ENCODE results near the gene PAX9. TPM values are rescaled to one million over a fixed set of nuclear protein-coding genes. Genes with fewer than 3 reads are reported as not detected.

PAX9 gene
- total RNA-seq, 2 donors from 2014 or later, result 0.25 to 0.77 TPM

- Histone ChIP-seq H3K27ac (no peak overlapping the region), H3K4me1 (peaks cover 11% of the 10 kb centered on the region), H3K27me3 (peaks cover 63% of the 10 kb centered on the region), H3K36me3 (no peaks in the 10 kb centered on the region), H3K4me3 (no peak overlapping the region), H3K9ac (ENCODE audit: low read depth in 2 of 2, low read length in 2 of 2) (no peak overlapping the region), H3K9me3 (no peaks in the 10 kb centered on the region)
- DNase-seq, result no peak
- intact Hi-C loops (cut with DNase I), result no loop called here
- no peak for TF ChIP-seq CTCF (IDR thresholded peaks at IDR 0.05)
Measured at GRCh38 chr14:36666416-36667206, 5.0 kb downstream of the PAX9 start.

GRCh38 chr14:36667679-36668078, 6.0 kb downstream of the PAX9 start:
- Histone ChIP-seq H3K4me1 (peaks cover 7% of the 10 kb centered on the region), H3K9ac (ENCODE audit: low read depth in 2 of 2, low read length in 2 of 2) (no peak overlapping the region), H3K27me3 (peaks cover 56% of the 10 kb centered on the region), H3K4me3 (no peak overlapping the region), H3K9me3 (no peaks in the 10 kb centered on the region), H3K27ac (no peak overlapping the region), H3K36me3 (no peaks in the 10 kb centered on the region)
- intact Hi-C loops (cut with DNase I), result no loop called here
- no peak for TF ChIP-seq CTCF (IDR thresholded peaks at IDR 0.05)
- no peak for DNase-seq

GRCh38 chr14:36671149-36671548, 9.5 kb downstream of the PAX9 start:
- H3K9ac ChIP-seq (ENCODE audit: low read depth in 2 of 2, low read length in 2 of 2), result no peak overlapping the region
- H3K27me3 ChIP-seq, result peaks cover 22% of the 10 kb centered on the region
- no peaks in the 10 kb centered on the region for H3K9me3 ChIP-seq
- H3K27ac ChIP-seq, result no peak overlapping the region
- no peak for DNase-seq
- TF ChIP-seq CTCF (IDR thresholded peaks at IDR 0.05), result no peak
- intact Hi-C loops (cut with DNase I), result no loop called here
- no peak overlapping the region for H3K4me3 ChIP-seq
- H3K4me1 ChIP-seq, result no peaks in the 10 kb centered on the region
- no peaks in the 10 kb centered on the region for H3K36me3 ChIP-seq

- H3K27me3 ChIP-seq, result peaks cover 12% of the 10 kb centered on the region
- H3K27ac ChIP-seq, result no peak overlapping the region
- no peaks in the 10 kb centered on the region for H3K36me3 ChIP-seq
- no peaks in the 10 kb centered on the region for H3K9me3 ChIP-seq
- no peak for DNase-seq
- no peak overlapping the region for H3K4me3 ChIP-seq
- no peak for TF ChIP-seq CTCF (IDR thresholded peaks at IDR 0.05)
- H3K4me1 ChIP-seq, result no peaks in the 10 kb centered on the region
- intact Hi-C loops (cut with DNase I), result no loop called here
- H3K9ac ChIP-seq (ENCODE audit: low read depth in 2 of 2, low read length in 2 of 2), result no peak overlapping the region
Measured at GRCh38 chr14:36672095-36672494, 10.4 kb downstream of the PAX9 start.

GRCh38 chr14:36674659-36675058, 13.0 kb downstream of the PAX9 start:
- Histone ChIP-seq H3K4me1 (no peaks in the 10 kb centered on the region), H3K9ac (ENCODE audit: low read depth in 2 of 2, low read length in 2 of 2) (no peak overlapping the region), H3K9me3 (no peaks in the 10 kb centered on the region), H3K4me3 (no peak overlapping the region), H3K27me3 (no peaks in the 10 kb centered on the region), H3K36me3 (no peaks in the 10 kb centered on the region), H3K27ac (no peak overlapping the region)
- no peak for TF ChIP-seq CTCF (IDR thresholded peaks at IDR 0.05)
- no peak for DNase-seq
- intact Hi-C loops (cut with DNase I), result no loop called here
